SH-SY5Y (cell line): ENCODE results near the gene TMEM243.

Source experiments
- GATA2 ChIP-seq: IDR thresholded peaks from 2 replicates; pipeline ENCODE4 v1.6.1; 2011; ENCODE audit warnings: mild to moderate bottlenecking, low read depth, low read length
- GATA3 ChIP-seq: IDR thresholded peaks from 2 replicates; pipeline ENCODE4 v1.6.1; 2011; ENCODE audit warnings: low read depth, mild to moderate bottlenecking, low read length, moderate library complexity

Gene TMEM243

GRCh38 chr7:87216701-87217508 lies 2.6 kb downstream of the TMEM243 start:
- TF ChIP-seq GATA3 (no peak), GATA2 (no peak)

- TF ChIP-seq GATA2 = no peak
- no peak for TF ChIP-seq GATA3
These were observed 4.5 kb downstream of the TMEM243 start for GRCh38 chr7:87215046-87215445.

- TF ChIP-seq GATA2 = no peak
- TF ChIP-seq GATA3 = no peak
These were observed 5.7 kb downstream of the TMEM243 start for GRCh38 chr7:87213811-87214210.

GRCh38 chr7:87213252-87213651 lies 6.3 kb downstream of the TMEM243 start:
- TF ChIP-seq GATA2 (no peak), GATA3 (no peak)

- TF ChIP-seq GATA2 (no peak), GATA3 (no peak)
These were observed 7.0 kb downstream of the TMEM243 start for GRCh38 chr7:87212498-87212897.

- TF ChIP-seq GATA3 (no peak), GATA2 (no peak)
These were observed 9.0 kb downstream of the TMEM243 start for GRCh38 chr7:87210506-87210905.

- TF ChIP-seq GATA3 (no peak), GATA2 (no peak)
These were observed 10.1 kb downstream of the TMEM243 start for GRCh38 chr7:87209295-87209924.

GRCh38 chr7:87206361-87206760 lies 13.2 kb downstream of the TMEM243 start:
- TF ChIP-seq GATA2 (no peak), GATA3 (no peak)

- TF ChIP-seq GATA2 (no peak), GATA3 (no peak)
These were observed 14.6 kb downstream of the TMEM243 start for GRCh38 chr7:87204933-87205332.

GRCh38 chr7:87202705-87203104 lies 16.8 kb downstream of the TMEM243 start:
- no peak for TF ChIP-seq GATA2
- no peak for TF ChIP-seq GATA3

GRCh38 chr7:87202208-87202607 lies 17.3 kb downstream of the TMEM243 start:
- no peak for TF ChIP-seq GATA3
- no peak for TF ChIP-seq GATA2

GRCh38 chr7:87199700-87200450 lies 19.7 kb downstream of the TMEM243 start:
- TF ChIP-seq GATA3 (no peak), GATA2 (no peak)

- TF ChIP-seq GATA2 (no peak), GATA3 (no peak)
These were observed 20.3 kb downstream of the TMEM243 start for GRCh38 chr7:87199241-87199640.

- TF ChIP-seq GATA2 = no peak
- TF ChIP-seq GATA3 = no peak
These were observed 25.6 kb downstream of the TMEM243 start for GRCh38 chr7:87193912-87194311.
